Hepatocyte (in vitro differentiated cells): Measurements from ENCODE around the gene COX7A2. TPM values are rescaled to one million over a fixed set of nuclear protein-coding genes. Genes with fewer than 3 reads are reported as not detected.

Source experiments
- DNase-seq: peaks from one replicate; pipeline ENCODE4 v3.0.0-alpha.2; 2016; ENCODE audit warnings: low spot score
- H2AFZ ChIP-seq: fragments of 200-600 bp; sonication (generic); 2 replicates; pipeline ENCODE4 v1.6.0; 2016; ENCODE audit warnings: antibody characterized with exemption, mild to moderate bottlenecking
- H3K27ac ChIP-seq: fragments of 200-600 bp; sonication (generic); 2 replicates; pipeline ENCODE4 v1.5.1; 2016; ENCODE audit warnings: mild to moderate bottlenecking
- H3K27me3 ChIP-seq: fragments of 200-600 bp; sonication (generic); 2 replicates; pipeline ENCODE4 v1.6.1; 2016
- H3K36me3 ChIP-seq: fragments of 200-600 bp; sonication (generic); replicated peaks from 2 replicates; pipeline ENCODE4 v1.5.1; 2016; ENCODE audit warnings: low read depth; ENCODE audit not compliant: insufficient read depth
- H3K4me1 ChIP-seq: fragments of 200-600 bp; sonication (generic); 2 replicates; pipeline ENCODE4 v1.5.1; 2016; ENCODE audit warnings: mild to moderate bottlenecking, moderate library complexity; ENCODE audit not compliant: insufficient read depth
- H3K4me2 ChIP-seq: fragments of 200-600 bp; sonication (generic); 2 replicates; pipeline ENCODE4 v1.6.0; 2016
- H3K4me3 ChIP-seq: fragments of 200-600 bp; sonication (generic); 2 replicates; pipeline ENCODE4 v1.5.1; 2016; ENCODE audit warnings: mild to moderate bottlenecking
- H3K79me2 ChIP-seq: fragments of 200-600 bp; sonication (generic); 2 replicates; pipeline ENCODE4 v1.6.0; 2017; ENCODE audit warnings: mild to moderate bottlenecking
- H3K9me2 ChIP-seq: fragments of 200-600 bp; sonication (generic); replicated peaks from 2 replicates; pipeline ENCODE4 v1.6.0; 2017; ENCODE audit warnings: mild to moderate bottlenecking; ENCODE audit not compliant: insufficient read depth
- H3K9me3 ChIP-seq: fragments of 200-600 bp; sonication (generic); 2 replicates; pipeline ENCODE4 v1.5.1; 2016; ENCODE audit warnings: low read depth, mild to moderate bottlenecking
- H4K20me1 ChIP-seq: fragments of 200-600 bp; sonication (generic); 2 replicates; pipeline ENCODE4 v1.6.0; 2016; ENCODE audit warnings: mild to moderate bottlenecking; ENCODE audit not compliant: insufficient read depth, poor library complexity, severe bottlenecking
- EZH2 ChIP-seq: fragments of 200-600 bp; sonication (generic); IDR thresholded peaks from 2 replicates; pipeline ENCODE4 v1.6.1; 2016; ENCODE audit warnings: antibody characterized with exemption, mild to moderate bottlenecking, borderline replicate concordance
- EZH2phosphoT487 ChIP-seq: fragments of 200-600 bp; sonication (generic); IDR thresholded peaks from one replicate; pipeline ENCODE4 v1.6.1; 2018; ENCODE audit warnings: antibody characterized with exemption, mild to moderate bottlenecking, low read depth, moderate library complexity; ENCODE audit not compliant: unreplicated experiment, severe bottlenecking
- WGBS: methylation state at CpG from one replicate; pipeline ENCODE4 v1.1.6; 2016; ENCODE audit warnings: low lambda C conversion rate; ENCODE audit errors: missing lambda C conversion rate; 5-methylcytosine and 5-hydroxymethylcytosine counted together
- polyA plus RNA-seq: library from polyadenylated mRNA; unstranded; fragments of >200 nt; fragmentation: Nextera tagmentation; extraction: Ambion mirVana; gene quantifications from 2 replicates; pipeline ENCODE4 v1.2.1, GENCODE V29; 2016
- total RNA-seq: library from RNA; depleted of rRNA; stranded (reverse); fragments of >200 nt; gene quantifications from 2 replicates; pipeline ENCODE4 v1.2.3, GENCODE V29; 2014
- TF ChIP-seq, protein P1 (sequence below): fragments of 200-600 bp; sonication (generic); IDR thresholded peaks from 2 replicates; pipeline ENCODE4 v1.5.1; 2016; ENCODE audit warnings: antibody characterized with exemption, mild to moderate bottlenecking; ENCODE audit not compliant: poor library complexity

COX7A2 gene
- total and polyA plus RNA-seq, 2 experiments from 2014 or later = 167 to 703 TPM

- peaks cover 22% of the 10 kb centered on the region for H3K27me3 ChIP-seq
- no peaks in the 10 kb centered on the region for H3K36me3 ChIP-seq
- H4K20me1 ChIP-seq = no peaks in the 10 kb centered on the region
- DNase-seq = peak; percentile 87
- peak overlapping the region; percentile 23 for H3K4me2 ChIP-seq
- no peak overlapping the region for H2AFZ ChIP-seq
- no peaks in the 10 kb centered on the region for H3K9me2 ChIP-seq
- H3K27ac ChIP-seq = peak overlapping the region; percentile 21
- H3K4me3 ChIP-seq = no peak overlapping the region
- no peaks in the 10 kb centered on the region for H3K79me2 ChIP-seq
- no peaks in the 10 kb centered on the region for H3K9me3 ChIP-seq
- 37% methylated on average over 10 of the region's 10 CpGs for WGBS
- H3K4me1 ChIP-seq = peaks cover 21% of the 10 kb centered on the region
- TF ChIP-seq, protein P1, sequence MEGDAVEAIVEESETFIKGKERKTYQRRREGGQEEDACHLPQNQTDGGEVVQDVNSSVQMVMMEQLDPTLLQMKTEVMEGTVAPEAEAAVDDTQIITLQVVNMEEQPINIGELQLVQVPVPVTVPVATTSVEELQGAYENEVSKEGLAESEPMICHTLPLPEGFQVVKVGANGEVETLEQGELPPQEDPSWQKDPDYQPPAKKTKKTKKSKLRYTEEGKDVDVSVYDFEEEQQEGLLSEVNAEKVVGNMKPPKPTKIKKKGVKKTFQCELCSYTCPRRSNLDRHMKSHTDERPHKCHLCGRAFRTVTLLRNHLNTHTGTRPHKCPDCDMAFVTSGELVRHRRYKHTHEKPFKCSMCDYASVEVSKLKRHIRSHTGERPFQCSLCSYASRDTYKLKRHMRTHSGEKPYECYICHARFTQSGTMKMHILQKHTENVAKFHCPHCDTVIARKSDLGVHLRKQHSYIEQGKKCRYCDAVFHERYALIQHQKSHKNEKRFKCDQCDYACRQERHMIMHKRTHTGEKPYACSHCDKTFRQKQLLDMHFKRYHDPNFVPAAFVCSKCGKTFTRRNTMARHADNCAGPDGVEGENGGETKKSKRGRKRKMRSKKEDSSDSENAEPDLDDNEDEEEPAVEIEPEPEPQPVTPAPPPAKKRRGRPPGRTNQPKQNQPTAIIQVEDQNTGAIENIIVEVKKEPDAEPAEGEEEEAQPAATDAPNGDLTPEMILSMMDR = peak; percentile 85
- no peak for TF ChIP-seq EZH2phosphoT487
Measured at GRCh38 chr6:75210885-75211739, 32.5 kb downstream of the COX7A2 start.

DNA sequence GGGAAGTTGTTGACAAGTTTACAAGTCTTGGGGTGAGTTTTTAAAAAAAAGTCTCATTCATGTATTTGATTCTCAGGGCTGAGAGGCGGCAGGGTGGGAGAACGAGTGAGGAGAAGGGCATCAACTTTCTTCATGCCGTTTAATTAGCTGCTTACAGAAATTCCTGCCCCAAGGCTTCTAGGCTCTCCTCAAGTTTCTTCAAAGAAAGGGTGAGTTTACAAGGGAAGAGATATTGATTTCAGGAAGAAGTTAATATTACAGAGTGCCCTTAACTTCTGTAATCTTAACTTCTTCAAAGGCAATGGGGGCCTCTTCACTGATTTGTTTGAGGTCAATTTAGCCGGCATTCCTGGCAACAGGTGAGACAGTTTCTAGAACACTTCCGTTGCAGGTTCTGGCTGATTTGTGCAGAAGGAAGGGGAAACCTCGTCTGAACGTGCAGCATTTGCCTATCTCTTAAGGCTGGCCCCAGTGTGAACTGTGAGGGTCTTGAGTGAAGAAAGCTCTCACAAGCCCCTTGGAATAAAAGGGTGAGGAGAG, 34.3 kb downstream of the COX7A2 start:
- no peak for DNase-seq
- no peak overlapping the region for H2AFZ ChIP-seq
- H3K27ac ChIP-seq = no peak overlapping the region
- no peak for TF ChIP-seq EZH2phosphoT487
- no peak for TF ChIP-seq EZH2
- TF ChIP-seq, protein P1 = no peak
- no peak overlapping the region for H3K4me3 ChIP-seq
- H3K27me3 ChIP-seq = peaks cover 39% of the 10 kb centered on the region
- no peaks in the 10 kb centered on the region for H3K36me3 ChIP-seq
- 27% methylated on average over 7 of the region's 7 CpGs for WGBS
- no peak overlapping the region for H3K4me2 ChIP-seq
- peaks cover 21% of the 10 kb centered on the region for H3K4me1 ChIP-seq
- H3K79me2 ChIP-seq = no peaks in the 10 kb centered on the region
- H3K9me2 ChIP-seq = no peaks in the 10 kb centered on the region
- H3K9me3 ChIP-seq = no peaks in the 10 kb centered on the region
- H4K20me1 ChIP-seq = no peaks in the 10 kb centered on the region

- no peak overlapping the region for H3K27ac ChIP-seq
- 11% methylated on average over 33 of the region's 33 CpGs for WGBS
- no peaks in the 10 kb centered on the region for H3K36me3 ChIP-seq
- peaks cover 21% of the 10 kb centered on the region for H3K4me1 ChIP-seq
- TF ChIP-seq EZH2phosphoT487 (no peak), EZH2 (no peak)
- TF ChIP-seq, protein P1 = peak; percentile 98
- no peaks in the 10 kb centered on the region for H3K9me3 ChIP-seq
- peak; percentile 91 for DNase-seq
- no peaks in the 10 kb centered on the region for H3K79me2 ChIP-seq
- H3K9me2 ChIP-seq = no peaks in the 10 kb centered on the region
- H2AFZ ChIP-seq = peak overlapping the region; percentile 0
- H3K4me3 ChIP-seq = no peak overlapping the region
- H3K4me2 ChIP-seq = peak overlapping the region; percentile 87
- H4K20me1 ChIP-seq = no peaks in the 10 kb centered on the region
- peaks cover 42% of the 10 kb centered on the region for H3K27me3 ChIP-seq
Measured at GRCh38 chr6:75208298-75209183, 35.1 kb downstream of the COX7A2 start.
